ENCODE measurements around the gene TRMU. TPM values are rescaled to one million over a fixed set of nuclear protein-coding genes. Genes with fewer than 3 reads are reported as not detected.

TRMU gene
- total and polyA plus RNA-seq, 2 of the 8 experiments (the other 6 are each of a cell fraction or from before 2014, with no cell fraction given), result 43.4 to 70.6 TPM

GRCh38 chr22:46360891-46361290 lies 25.4 kb downstream of the TRMU start (continued):
- TF ChIP-seq, protein P1, sequence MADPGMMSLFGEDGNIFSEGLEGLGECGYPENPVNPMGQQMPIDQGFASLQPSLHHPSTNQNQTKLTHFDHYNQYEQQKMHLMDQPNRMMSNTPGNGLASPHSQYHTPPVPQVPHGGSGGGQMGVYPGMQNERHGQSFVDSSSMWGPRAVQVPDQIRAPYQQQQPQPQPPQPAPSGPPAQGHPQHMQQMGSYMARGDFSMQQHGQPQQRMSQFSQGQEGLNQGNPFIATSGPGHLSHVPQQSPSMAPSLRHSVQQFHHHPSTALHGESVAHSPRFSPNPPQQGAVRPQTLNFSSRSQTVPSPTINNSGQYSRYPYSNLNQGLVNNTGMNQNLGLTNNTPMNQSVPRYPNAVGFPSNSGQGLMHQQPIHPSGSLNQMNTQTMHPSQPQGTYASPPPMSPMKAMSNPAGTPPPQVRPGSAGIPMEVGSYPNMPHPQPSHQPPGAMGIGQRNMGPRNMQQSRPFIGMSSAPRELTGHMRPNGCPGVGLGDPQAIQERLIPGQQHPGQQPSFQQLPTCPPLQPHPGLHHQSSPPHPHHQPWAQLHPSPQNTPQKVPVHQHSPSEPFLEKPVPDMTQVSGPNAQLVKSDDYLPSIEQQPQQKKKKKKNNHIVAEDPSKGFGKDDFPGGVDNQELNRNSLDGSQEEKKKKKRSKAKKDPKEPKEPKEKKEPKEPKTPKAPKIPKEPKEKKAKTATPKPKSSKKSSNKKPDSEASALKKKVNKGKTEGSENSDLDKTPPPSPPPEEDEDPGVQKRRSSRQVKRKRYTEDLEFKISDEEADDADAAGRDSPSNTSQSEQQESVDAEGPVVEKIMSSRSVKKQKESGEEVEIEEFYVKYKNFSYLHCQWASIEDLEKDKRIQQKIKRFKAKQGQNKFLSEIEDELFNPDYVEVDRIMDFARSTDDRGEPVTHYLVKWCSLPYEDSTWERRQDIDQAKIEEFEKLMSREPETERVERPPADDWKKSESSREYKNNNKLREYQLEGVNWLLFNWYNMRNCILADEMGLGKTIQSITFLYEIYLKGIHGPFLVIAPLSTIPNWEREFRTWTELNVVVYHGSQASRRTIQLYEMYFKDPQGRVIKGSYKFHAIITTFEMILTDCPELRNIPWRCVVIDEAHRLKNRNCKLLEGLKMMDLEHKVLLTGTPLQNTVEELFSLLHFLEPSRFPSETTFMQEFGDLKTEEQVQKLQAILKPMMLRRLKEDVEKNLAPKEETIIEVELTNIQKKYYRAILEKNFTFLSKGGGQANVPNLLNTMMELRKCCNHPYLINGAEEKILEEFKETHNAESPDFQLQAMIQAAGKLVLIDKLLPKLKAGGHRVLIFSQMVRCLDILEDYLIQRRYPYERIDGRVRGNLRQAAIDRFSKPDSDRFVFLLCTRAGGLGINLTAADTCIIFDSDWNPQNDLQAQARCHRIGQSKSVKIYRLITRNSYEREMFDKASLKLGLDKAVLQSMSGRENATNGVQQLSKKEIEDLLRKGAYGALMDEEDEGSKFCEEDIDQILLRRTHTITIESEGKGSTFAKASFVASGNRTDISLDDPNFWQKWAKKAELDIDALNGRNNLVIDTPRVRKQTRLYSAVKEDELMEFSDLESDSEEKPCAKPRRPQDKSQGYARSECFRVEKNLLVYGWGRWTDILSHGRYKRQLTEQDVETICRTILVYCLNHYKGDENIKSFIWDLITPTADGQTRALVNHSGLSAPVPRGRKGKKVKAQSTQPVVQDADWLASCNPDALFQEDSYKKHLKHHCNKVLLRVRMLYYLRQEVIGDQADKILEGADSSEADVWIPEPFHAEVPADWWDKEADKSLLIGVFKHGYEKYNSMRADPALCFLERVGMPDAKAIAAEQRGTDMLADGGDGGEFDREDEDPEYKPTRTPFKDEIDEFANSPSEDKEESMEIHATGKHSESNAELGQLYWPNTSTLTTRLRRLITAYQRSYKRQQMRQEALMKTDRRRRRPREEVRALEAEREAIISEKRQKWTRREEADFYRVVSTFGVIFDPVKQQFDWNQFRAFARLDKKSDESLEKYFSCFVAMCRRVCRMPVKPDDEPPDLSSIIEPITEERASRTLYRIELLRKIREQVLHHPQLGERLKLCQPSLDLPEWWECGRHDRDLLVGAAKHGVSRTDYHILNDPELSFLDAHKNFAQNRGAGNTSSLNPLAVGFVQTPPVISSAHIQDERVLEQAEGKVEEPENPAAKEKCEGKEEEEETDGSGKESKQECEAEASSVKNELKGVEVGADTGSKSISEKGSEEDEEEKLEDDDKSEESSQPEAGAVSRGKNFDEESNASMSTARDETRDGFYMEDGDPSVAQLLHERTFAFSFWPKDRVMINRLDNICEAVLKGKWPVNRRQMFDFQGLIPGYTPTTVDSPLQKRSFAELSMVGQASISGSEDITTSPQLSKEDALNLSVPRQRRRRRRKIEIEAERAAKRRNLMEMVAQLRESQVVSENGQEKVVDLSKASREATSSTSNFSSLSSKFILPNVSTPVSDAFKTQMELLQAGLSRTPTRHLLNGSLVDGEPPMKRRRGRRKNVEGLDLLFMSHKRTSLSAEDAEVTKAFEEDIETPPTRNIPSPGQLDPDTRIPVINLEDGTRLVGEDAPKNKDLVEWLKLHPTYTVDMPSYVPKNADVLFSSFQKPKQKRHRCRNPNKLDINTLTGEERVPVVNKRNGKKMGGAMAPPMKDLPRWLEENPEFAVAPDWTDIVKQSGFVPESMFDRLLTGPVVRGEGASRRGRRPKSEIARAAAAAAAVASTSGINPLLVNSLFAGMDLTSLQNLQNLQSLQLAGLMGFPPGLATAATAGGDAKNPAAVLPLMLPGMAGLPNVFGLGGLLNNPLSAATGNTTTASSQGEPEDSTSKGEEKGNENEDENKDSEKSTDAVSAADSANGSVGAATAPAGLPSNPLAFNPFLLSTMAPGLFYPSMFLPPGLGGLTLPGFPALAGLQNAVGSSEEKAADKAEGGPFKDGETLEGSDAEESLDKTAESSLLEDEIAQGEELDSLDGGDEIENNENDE (IDR thresholded peaks at IDR 0.05; ENCODE audit: insufficient replicate concordance, low read length), result no peak
- no peak for TF ChIP-seq GTF2F1 (IDR thresholded peaks at IDR 0.05; ENCODE audit: borderline replicate concordance, low read depth, low read length)
- no peak for TF ChIP-seq MAX (IDR thresholded peaks at IDR 0.05)
- TF ChIP-seq CTBP2 (IDR thresholded peaks at IDR 0.05; ENCODE audit: borderline replicate concordance, insufficient read depth, insufficient read length, low read length), result no peak
- TF ChIP-seq, protein P2, sequence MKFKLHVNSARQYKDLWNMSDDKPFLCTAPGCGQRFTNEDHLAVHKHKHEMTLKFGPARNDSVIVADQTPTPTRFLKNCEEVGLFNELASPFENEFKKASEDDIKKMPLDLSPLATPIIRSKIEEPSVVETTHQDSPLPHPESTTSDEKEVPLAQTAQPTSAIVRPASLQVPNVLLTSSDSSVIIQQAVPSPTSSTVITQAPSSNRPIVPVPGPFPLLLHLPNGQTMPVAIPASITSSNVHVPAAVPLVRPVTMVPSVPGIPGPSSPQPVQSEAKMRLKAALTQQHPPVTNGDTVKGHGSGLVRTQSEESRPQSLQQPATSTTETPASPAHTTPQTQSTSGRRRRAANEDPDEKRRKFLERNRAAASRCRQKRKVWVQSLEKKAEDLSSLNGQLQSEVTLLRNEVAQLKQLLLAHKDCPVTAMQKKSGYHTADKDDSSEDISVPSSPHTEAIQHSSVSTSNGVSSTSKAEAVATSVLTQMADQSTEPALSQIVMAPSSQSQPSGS (IDR thresholded peaks at IDR 0.05; ENCODE audit: low read length), result no peak
